Bronchial epithelial cell (primary cell): Measurements from ENCODE around the gene CCDC188. TPM values are rescaled to one million over a fixed set of nuclear protein-coding genes. Genes with fewer than 3 reads are reported as not detected.

Source experiments
- DNase-seq: peaks from one replicate; pipeline ENCODE4 v3.0.0-alpha.2; 2010; ENCODE audit warnings: low read depth
- FAIRE-seq: peaks from 2 replicates; lab custom pipeline; 2011; peaks lifted over from hg19 to GRCh38; lab: Jason Lieb, UNC
- H3K27me3 ChIP-seq: 2 replicates; pipeline ENCODE4 v1.5.1; 2011; ENCODE audit warnings: low read length; ENCODE audit not compliant: control insufficient read depth, insufficient read depth
- H3K36me3 ChIP-seq: 2 replicates; pipeline ENCODE4 v1.5.1; 2011; ENCODE audit warnings: low read length; ENCODE audit not compliant: control insufficient read depth, insufficient read depth
- H3K4me3 ChIP-seq: 2 replicates; pipeline ENCODE4 v1.5.1; 2011; ENCODE audit warnings: mild to moderate bottlenecking, low read depth, low read length, control low read depth
- total RNA-seq: library from RNA; depleted of rRNA; stranded (reverse); fragments of >200 nt; gene quantifications from 2 replicates; pipeline ENCODE4 v1.2.1, GENCODE V29; 2014
- TF ChIP-seq, protein P1 (sequence below): IDR thresholded peaks from 2 replicates; pipeline ENCODE4 v1.5.1; 2011; ENCODE audit warnings: mild to moderate bottlenecking, moderate library complexity, low read length, control low read depth, inconsistent platforms; ENCODE audit not compliant: insufficient read depth, severe bottlenecking

Gene CCDC188
- total RNA-seq, 1 donor from 2014 or later, result not detected

DNA sequence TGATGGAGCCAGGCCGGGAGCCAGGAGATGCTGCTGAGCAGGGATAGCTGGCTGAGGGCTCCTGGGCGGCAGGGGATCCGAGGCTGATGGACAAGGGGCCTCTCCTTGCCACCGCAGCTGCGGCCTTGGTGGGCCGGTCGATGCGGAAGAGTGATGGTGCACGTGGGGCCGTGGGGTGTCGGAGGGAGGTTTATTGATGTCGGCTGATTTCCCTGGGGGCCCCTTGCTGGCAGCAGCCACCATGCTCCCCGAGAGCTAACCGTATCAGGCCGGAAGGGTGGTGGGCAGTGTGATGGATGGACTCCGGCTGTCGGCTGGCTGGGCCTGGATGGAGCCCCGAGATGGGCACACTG is 31.0 kb upstream of the CCDC188 start:
- DNase-seq, result no peak
- Histone ChIP-seq H3K27me3 (peaks cover 2% of the 10 kb centered on the region), H3K4me3 (no peak overlapping the region), H3K36me3 (no peaks in the 10 kb centered on the region)
- TF ChIP-seq, protein P1, sequence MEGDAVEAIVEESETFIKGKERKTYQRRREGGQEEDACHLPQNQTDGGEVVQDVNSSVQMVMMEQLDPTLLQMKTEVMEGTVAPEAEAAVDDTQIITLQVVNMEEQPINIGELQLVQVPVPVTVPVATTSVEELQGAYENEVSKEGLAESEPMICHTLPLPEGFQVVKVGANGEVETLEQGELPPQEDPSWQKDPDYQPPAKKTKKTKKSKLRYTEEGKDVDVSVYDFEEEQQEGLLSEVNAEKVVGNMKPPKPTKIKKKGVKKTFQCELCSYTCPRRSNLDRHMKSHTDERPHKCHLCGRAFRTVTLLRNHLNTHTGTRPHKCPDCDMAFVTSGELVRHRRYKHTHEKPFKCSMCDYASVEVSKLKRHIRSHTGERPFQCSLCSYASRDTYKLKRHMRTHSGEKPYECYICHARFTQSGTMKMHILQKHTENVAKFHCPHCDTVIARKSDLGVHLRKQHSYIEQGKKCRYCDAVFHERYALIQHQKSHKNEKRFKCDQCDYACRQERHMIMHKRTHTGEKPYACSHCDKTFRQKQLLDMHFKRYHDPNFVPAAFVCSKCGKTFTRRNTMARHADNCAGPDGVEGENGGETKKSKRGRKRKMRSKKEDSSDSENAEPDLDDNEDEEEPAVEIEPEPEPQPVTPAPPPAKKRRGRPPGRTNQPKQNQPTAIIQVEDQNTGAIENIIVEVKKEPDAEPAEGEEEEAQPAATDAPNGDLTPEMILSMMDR, result no peak
- no peak for FAIRE-seq

DNA sequence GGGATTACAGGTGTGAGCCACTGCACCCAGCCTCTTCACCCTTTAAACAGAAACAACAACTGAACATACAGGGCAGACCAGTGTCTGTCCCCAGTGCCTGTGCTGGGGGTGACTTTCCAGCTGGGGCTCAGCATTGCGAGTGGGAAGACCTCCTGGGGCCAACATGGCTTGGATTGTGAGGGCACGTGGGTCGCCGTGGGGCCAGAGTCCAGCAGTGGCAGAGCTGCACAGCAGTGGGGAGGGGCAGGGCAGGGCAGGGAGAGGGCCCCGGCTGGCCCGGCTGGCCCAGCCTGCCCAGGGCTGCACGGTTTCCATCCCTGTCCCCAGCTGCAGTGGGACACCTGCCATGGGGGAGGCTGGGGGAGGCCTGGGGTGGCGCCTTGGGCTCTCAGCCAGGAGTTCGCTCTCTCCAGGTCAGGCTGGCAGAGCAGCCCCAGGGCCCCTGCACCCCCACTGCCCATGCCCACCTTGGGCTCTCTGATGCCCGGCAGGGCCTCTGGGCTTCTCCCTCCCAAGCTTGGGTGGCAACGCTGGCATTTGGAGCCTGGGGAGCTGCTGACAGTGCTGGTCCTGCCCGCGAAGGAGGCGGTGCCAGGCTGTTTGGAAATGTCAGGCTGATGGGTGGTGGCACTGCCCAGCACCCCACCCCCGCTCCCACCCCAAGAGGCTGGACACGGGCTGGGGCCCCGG is 30.5 kb upstream of the CCDC188 start:
- Histone ChIP-seq H3K27me3 (peaks cover 2% of the 10 kb centered on the region), H3K36me3 (no peaks in the 10 kb centered on the region), H3K4me3 (no peak overlapping the region)
- FAIRE-seq, result no peak
- DNase-seq, result no peak
- TF ChIP-seq, protein P1, result no peak

DNA sequence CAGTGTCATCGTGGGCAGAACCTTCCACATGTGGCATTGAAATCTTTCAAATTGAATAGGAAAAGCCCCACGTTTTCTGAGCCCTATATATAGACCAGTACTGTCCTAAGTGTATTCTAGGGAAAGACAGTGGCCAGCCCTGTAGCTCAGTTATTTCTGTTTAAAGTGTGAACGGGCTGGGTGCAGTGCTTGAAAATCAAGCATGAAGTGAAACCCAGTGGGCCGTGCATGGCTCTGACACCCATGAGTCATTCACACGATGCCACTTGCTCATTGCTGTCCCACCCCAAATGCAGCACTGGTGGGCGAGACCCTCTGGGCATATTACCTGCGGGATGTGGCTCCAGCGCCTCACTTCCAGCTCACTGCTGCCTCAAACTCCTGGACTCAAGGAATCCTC is 29.8 kb upstream of the CCDC188 start:
- H3K36me3 ChIP-seq, result no peaks in the 10 kb centered on the region
- TF ChIP-seq, protein P1, result no peak
- DNase-seq (no peak), FAIRE-seq (no peak)
- no peaks in the 10 kb centered on the region for H3K27me3 ChIP-seq
- H3K4me3 ChIP-seq, result no peak overlapping the region

DNA sequence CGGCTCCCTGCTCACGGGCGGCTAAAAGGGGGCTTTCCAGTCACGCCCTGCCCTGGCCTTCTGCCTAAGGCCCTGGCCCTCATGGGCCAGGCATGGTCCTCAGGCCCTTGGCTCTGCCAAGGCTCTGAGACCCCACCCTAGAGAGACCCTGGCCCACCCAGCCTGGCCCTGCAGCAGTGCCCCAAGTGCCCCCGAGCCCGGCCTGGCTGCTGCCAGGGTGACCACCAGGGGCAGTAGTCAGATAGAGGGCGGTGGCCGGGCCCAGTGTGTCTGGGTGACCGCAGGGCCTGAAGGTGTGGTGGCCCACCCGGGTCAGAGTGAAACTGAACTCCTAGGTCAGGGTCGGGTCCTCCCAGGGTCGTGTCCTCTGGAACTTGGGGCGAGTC is 29.4 kb upstream of the CCDC188 start:
- TF ChIP-seq, protein P1, result no peak
- H3K36me3 ChIP-seq, result no peaks in the 10 kb centered on the region
- no peak for DNase-seq
- no peak overlapping the region for H3K4me3 ChIP-seq
- FAIRE-seq, result no peak
- no peaks in the 10 kb centered on the region for H3K27me3 ChIP-seq

DNA sequence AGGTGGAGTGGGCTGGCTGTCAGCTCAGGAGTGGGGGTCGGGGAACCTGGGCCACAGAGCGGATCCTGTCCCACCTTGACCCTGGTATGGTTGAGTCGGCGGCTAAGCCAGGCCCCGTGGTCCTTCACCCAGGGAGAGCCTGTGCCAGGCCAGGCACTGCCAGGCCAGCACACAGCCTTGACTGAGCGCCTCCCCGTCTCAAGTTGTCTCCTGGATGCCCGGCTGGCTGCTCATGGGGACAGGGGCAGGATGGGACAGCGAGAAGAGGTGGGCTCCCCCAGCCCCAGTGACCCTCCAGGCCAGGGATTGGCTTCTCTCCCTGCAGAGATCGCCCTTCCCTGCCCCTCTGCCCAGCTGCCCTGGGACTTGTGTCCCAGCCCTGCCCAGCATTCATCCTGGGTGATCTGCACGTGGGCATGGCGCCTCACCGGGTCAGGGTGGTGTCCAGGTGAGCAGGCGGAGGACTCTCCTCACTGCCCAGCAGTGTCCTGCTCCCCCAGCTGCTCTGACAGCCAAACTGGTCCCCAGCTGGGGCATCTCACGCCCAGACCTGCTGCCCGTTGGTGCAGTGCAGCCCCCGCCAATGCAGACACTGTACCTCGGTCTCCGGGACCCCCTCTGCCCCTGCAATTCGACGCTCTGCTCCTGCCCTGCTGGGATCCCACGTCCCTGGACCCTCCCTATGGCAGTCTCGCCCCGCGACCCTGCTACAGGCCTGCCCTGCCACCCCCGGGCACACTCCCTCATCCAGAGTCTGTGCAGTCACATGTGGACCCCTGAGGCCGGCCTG is 28.8 kb upstream of the CCDC188 start:
- TF ChIP-seq, protein P1, result no peak
- H3K4me3 ChIP-seq, result no peak overlapping the region
- no peak for FAIRE-seq
- no peaks in the 10 kb centered on the region for H3K27me3 ChIP-seq
- H3K36me3 ChIP-seq, result no peaks in the 10 kb centered on the region
- DNase-seq, result no peak
